PC-9 (cell line): Measurements from ENCODE around the gene CASQ2.

Source experiments
- CTCF ChIP-seq: fragments of 200-600 bp; sonication (generic); conservative IDR thresholded peaks from 2 replicates; pipeline ENCODE4 v1.6.1; 2017; ENCODE audit warnings: mixed run types, antibody characterized with exemption, mild to moderate bottlenecking, moderate library complexity
- EZH2 ChIP-seq: fragments of 200-600 bp; sonication (generic); IDR thresholded peaks from 2 replicates; pipeline ENCODE4 v1.8.0; 2017; ENCODE audit warnings: antibody characterized with exemption, low read depth

DNA sequence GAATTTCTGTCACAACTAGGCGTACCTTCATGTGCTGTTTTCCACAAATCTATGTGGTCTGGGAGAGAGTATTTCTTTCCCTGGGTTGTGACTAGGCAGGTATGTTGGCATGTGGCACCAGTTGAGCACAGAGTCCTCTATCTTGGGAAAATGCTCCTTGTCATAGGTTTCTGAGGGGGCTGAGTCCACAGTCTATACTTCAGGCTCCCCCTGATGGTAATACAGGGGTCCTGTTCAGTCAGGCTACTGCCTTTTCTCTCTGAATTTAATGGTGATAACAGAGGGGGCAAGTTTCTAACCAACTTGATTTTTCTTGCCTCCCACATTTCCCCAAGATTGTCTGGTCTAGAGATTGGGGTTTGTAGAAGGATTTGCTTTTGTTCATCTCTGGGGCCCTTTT is 90.9 kb downstream of the CASQ2 start:
- TF ChIP-seq CTCF: no peak
- no peak for TF ChIP-seq EZH2
